ENCODE results near the gene LMOD3.

The LMOD3 gene

DNA sequence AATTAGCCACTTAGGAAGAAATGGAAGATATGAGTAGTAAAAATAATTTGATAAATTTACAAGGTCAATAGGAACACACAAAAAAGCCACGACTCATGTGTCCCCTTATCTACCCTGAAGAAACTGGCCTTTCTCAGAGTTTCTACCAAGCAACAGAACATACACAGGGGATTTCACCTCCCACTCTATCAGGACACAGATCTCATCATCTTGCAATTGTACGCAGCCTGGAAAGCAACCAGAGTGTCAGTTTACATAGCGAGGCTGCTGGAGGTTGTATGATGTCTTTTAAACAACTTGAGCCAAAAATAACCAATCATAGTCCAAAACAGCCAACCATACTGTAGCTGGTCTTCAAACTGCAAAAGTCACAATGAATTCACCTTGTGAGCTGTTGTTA is 19.7 kb upstream of the LMOD3 start:
- DNase-seq (ENCODE audit: low read depth in 1 of 2, low spot score in 1 of 2) = no peak
- Histone ChIP-seq H3K27me3 (ENCODE audit: insufficient read depth, poor library complexity, severe bottlenecking) (no peaks in the 10 kb centered on the region), H3K27ac (replicated peaks) (no peak overlapping the region), H3K4me3 (replicated peaks; ENCODE audit: insufficient read depth, low read length) (no peak overlapping the region)
- TF ChIP-seq SPI1 (IDR thresholded peaks at IDR 0.05; ENCODE audit: borderline replicate concordance, low read depth) = no peak
- TF ChIP-seq, protein P1, sequence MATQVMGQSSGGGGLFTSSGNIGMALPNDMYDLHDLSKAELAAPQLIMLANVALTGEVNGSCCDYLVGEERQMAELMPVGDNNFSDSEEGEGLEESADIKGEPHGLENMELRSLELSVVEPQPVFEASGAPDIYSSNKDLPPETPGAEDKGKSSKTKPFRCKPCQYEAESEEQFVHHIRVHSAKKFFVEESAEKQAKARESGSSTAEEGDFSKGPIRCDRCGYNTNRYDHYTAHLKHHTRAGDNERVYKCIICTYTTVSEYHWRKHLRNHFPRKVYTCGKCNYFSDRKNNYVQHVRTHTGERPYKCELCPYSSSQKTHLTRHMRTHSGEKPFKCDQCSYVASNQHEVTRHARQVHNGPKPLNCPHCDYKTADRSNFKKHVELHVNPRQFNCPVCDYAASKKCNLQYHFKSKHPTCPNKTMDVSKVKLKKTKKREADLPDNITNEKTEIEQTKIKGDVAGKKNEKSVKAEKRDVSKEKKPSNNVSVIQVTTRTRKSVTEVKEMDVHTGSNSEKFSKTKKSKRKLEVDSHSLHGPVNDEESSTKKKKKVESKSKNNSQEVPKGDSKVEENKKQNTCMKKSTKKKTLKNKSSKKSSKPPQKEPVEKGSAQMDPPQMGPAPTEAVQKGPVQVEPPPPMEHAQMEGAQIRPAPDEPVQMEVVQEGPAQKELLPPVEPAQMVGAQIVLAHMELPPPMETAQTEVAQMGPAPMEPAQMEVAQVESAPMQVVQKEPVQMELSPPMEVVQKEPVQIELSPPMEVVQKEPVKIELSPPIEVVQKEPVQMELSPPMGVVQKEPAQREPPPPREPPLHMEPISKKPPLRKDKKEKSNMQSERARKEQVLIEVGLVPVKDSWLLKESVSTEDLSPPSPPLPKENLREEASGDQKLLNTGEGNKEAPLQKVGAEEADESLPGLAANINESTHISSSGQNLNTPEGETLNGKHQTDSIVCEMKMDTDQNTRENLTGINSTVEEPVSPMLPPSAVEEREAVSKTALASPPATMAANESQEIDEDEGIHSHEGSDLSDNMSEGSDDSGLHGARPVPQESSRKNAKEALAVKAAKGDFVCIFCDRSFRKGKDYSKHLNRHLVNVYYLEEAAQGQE (IDR thresholded peaks at IDR 0.05; ENCODE audit: insufficient replicate concordance, low read depth) = no peak
- TF ChIP-seq POLR2AphosphoS5 (IDR thresholded peaks at IDR 0.05; ENCODE audit: low read depth) = no peak
- TF ChIP-seq GABPA (IDR thresholded peaks at IDR 0.05; ENCODE audit: low read depth) = no peak
- TF ChIP-seq, protein P2, sequence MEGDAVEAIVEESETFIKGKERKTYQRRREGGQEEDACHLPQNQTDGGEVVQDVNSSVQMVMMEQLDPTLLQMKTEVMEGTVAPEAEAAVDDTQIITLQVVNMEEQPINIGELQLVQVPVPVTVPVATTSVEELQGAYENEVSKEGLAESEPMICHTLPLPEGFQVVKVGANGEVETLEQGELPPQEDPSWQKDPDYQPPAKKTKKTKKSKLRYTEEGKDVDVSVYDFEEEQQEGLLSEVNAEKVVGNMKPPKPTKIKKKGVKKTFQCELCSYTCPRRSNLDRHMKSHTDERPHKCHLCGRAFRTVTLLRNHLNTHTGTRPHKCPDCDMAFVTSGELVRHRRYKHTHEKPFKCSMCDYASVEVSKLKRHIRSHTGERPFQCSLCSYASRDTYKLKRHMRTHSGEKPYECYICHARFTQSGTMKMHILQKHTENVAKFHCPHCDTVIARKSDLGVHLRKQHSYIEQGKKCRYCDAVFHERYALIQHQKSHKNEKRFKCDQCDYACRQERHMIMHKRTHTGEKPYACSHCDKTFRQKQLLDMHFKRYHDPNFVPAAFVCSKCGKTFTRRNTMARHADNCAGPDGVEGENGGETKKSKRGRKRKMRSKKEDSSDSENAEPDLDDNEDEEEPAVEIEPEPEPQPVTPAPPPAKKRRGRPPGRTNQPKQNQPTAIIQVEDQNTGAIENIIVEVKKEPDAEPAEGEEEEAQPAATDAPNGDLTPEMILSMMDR (IDR thresholded peaks at IDR 0.05; ENCODE audit: insufficient read depth, low read length) = no peak

DNA sequence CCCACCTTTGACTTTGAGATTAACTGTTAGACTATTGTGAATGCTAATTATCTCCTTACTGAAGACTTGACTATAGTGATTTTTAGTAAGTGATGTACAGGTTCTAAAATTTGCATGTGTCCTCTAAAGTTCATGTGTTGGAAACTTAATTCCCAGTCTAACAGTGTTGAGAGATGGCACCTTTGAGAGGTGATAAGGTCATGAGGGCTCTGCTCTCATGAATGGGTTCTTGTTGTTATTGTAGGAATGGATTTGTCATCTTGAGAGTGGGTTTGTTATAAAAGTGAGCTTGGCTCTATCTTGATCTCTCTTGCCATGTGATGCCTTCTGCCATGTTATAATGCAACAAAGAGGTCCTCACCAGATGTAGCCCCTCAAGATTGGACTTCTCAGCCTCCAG is 18.9 kb upstream of the LMOD3 start:
- Histone ChIP-seq H3K27ac (replicated peaks) (no peak overlapping the region), H3K27me3 (ENCODE audit: insufficient read depth, poor library complexity, severe bottlenecking) (no peaks in the 10 kb centered on the region), H3K4me3 (replicated peaks; ENCODE audit: insufficient read depth, low read length) (no peak overlapping the region)
- no peak for DNase-seq (ENCODE audit: low read depth in 1 of 2, low spot score in 1 of 2)
- TF ChIP-seq POLR2AphosphoS5 (IDR thresholded peaks at IDR 0.05; ENCODE audit: low read depth) (no peak), GABPA (IDR thresholded peaks at IDR 0.05; ENCODE audit: low read depth) (no peak), SPI1 (IDR thresholded peaks at IDR 0.05; ENCODE audit: borderline replicate concordance, low read depth) (no peak)
- TF ChIP-seq, protein P2 (IDR thresholded peaks at IDR 0.05; ENCODE audit: insufficient read depth, low read length) = no peak

DNA sequence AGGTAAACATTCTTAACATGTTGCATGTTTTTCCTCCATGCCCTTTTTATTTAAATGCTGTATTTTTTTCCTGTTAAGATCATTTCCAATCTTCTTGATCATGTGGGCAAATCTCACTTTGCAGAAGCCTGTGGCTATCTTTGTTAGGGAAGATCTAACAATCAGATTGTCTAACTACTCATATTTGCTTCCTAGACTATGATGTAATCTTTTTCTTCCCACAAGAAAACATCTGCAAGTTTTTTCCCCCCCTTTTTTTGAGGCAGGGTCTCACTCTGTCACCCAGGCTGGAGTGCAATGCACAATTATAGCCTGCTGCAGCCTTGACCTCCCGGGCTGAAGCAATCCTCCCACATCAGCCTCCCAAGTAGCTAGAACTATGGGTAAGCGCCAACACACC is 15.0 kb upstream of the LMOD3 start:
- TF ChIP-seq POLR2AphosphoS5 (IDR thresholded peaks at IDR 0.05; ENCODE audit: low read depth) (no peak), SPI1 (IDR thresholded peaks at IDR 0.05; ENCODE audit: borderline replicate concordance, low read depth) (no peak)
- no peak overlapping the region for H3K27ac ChIP-seq (replicated peaks)
- H3K27me3 ChIP-seq (ENCODE audit: insufficient read depth, poor library complexity, severe bottlenecking) = no peaks in the 10 kb centered on the region
- no peak overlapping the region for H3K4me3 ChIP-seq (replicated peaks; ENCODE audit: insufficient read depth, low read length)
- no peak for DNase-seq (ENCODE audit: low read depth in 1 of 2, low spot score in 1 of 2)

DNA sequence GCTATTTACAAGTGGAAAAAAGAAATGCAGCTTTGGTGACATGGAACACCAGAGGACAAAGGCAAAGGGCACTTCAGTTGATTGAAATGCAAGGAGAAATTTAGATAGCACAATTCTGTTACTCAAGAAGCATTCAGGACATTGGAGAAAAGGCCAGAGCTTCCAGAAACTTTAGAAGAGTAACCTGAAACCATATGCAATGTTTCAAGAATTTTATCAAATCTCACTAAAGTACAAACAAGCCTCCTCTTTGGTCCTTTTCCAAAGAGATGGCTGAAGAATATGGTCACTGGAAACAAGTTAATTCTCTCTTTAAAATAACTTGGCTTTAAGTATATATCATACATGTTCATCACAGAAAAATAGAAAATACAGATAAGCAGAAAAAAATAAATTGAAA is 14.6 kb upstream of the LMOD3 start:
- DNase-seq (ENCODE audit: low read depth in 1 of 2, low spot score in 1 of 2) = no peak
- no peaks in the 10 kb centered on the region for H3K27me3 ChIP-seq (ENCODE audit: insufficient read depth, poor library complexity, severe bottlenecking)
- TF ChIP-seq, protein P1 (IDR thresholded peaks at IDR 0.05; ENCODE audit: insufficient replicate concordance, low read depth) = no peak
- TF ChIP-seq SPI1 (IDR thresholded peaks at IDR 0.05; ENCODE audit: borderline replicate concordance, low read depth) = no peak
- TF ChIP-seq POLR2AphosphoS5 (IDR thresholded peaks at IDR 0.05; ENCODE audit: low read depth) = no peak
- TF ChIP-seq GABPA (IDR thresholded peaks at IDR 0.05; ENCODE audit: low read depth) = no peak
- TF ChIP-seq, protein P2 (IDR thresholded peaks at IDR 0.05; ENCODE audit: insufficient read depth, low read length) = no peak

More for the DNA sequence above, 14.6 kb upstream of the LMOD3 start:
- Histone ChIP-seq H3K27ac (replicated peaks) (no peak overlapping the region), H3K4me3 (replicated peaks; ENCODE audit: insufficient read depth, low read length) (no peak overlapping the region)
